GM23338 (cell line): ENCODE measurements around the gene TSTD2. TPM values are rescaled to one million over a fixed set of nuclear protein-coding genes. Genes with fewer than 3 reads are reported as not detected.

Experiments
- ATAC-seq: fragments of 200-7000 bp; cut with Tn5 transposase; 3 replicates; pipeline ENCODE4 v1.9.1; 2020
- DNase-seq: peaks from one replicate; pipeline ENCODE4 v3.0.0-alpha.2; 2015; ENCODE audit warnings: low spot score
- H2AFZ ChIP-seq: fragments of 200-600 bp; sonication (generic); 2 replicates; pipeline ENCODE4 v1.8.0; 2016; ENCODE audit warnings: antibody characterized with exemption, mild to moderate bottlenecking, moderate library complexity
- H3F3A ChIP-seq: fragments of 200-600 bp; sonication (generic); replicated peaks from 2 replicates; pipeline ENCODE4 v1.8.0; 2017; ENCODE audit warnings: antibody characterized with exemption, mixed run types, low read depth
- H3K27ac ChIP-seq: fragments of 200-600 bp; sonication (generic); 2 replicates; pipeline ENCODE4 v1.6.1; 2016; ENCODE audit warnings: low read depth
- H3K27me3 ChIP-seq: fragments of 200-600 bp; sonication (generic); 2 replicates; pipeline ENCODE4 v1.8.0; 2016; ENCODE audit warnings: mild to moderate bottlenecking, mixed run types, moderate library complexity; ENCODE audit not compliant: insufficient read depth
- H3K36me3 ChIP-seq: fragments of 200-600 bp; sonication (generic); 2 replicates; pipeline ENCODE4 v1.8.0; 2016; ENCODE audit warnings: mild to moderate bottlenecking; ENCODE audit not compliant: insufficient read depth
- H3K4me1 ChIP-seq: fragments of 200-600 bp; sonication (generic); 2 replicates; pipeline ENCODE4 v1.8.0; 2016; ENCODE audit warnings: mild to moderate bottlenecking, moderate library complexity; ENCODE audit not compliant: insufficient read depth
- H3K4me2 ChIP-seq: fragments of 200-600 bp; sonication (generic); 2 replicates; pipeline ENCODE4 v1.7.1; 2017; ENCODE audit warnings: mixed run types
- H3K4me3 ChIP-seq: fragments of 200-600 bp; sonication (generic); 2 replicates; pipeline ENCODE4 v1.6.1; 2016; ENCODE audit warnings: mixed run types
- H3K79me2 ChIP-seq: fragments of 200-600 bp; sonication (generic); replicated peaks from 2 replicates; pipeline ENCODE4 v1.8.0; 2017; ENCODE audit warnings: mild to moderate bottlenecking; ENCODE audit not compliant: insufficient read depth
- H3K9me2 ChIP-seq: fragments of 200-600 bp; sonication (generic); 2 replicates; pipeline ENCODE4 v1.8.0; 2017; ENCODE audit not compliant: insufficient read depth
- H4K20me1 ChIP-seq: fragments of 200-600 bp; sonication (generic); replicated peaks from 2 replicates; pipeline ENCODE4 v1.8.0; 2017; ENCODE audit warnings: mild to moderate bottlenecking; ENCODE audit not compliant: insufficient read depth
- H3K27ac Mint-ChIP-seq: 2 replicates; pipeline ENCODE4 v1.8.0; 2020; ENCODE audit warnings: inconsistent platforms, mild to moderate bottlenecking, moderate library complexity, mixed read lengths
- H3K27me3 Mint-ChIP-seq: 3 replicates; pipeline ENCODE4 v1.8.0; 2022; ENCODE audit warnings: low read depth, mild to moderate bottlenecking, moderate library complexity, mixed read lengths, inconsistent platforms; ENCODE audit not compliant: insufficient read depth, poor library complexity
- H3K36me3 Mint-ChIP-seq: 3 replicates; pipeline ENCODE4 v1.8.0; 2021; ENCODE audit warnings: low read depth, mild to moderate bottlenecking, inconsistent platforms, moderate library complexity, mixed read lengths
- H3K4me1 Mint-ChIP-seq: 3 replicates; pipeline ENCODE4 v1.8.0; 2020; ENCODE audit warnings: mild to moderate bottlenecking, inconsistent platforms, mixed read lengths
- H3K4me3 Mint-ChIP-seq: 3 replicates; pipeline ENCODE4 v1.8.0; 2021; ENCODE audit warnings: moderate library complexity, mild to moderate bottlenecking, inconsistent platforms, mixed read lengths
- H3K9me3 Mint-ChIP-seq: 3 replicates; pipeline ENCODE4 v1.8.0; 2020; ENCODE audit warnings: moderate library complexity, mild to moderate bottlenecking, inconsistent platforms, mixed read lengths
- CREB1 ChIP-seq: fragments of 250-450 bp; sonication (Bioruptor Pico); IDR thresholded peaks from 2 replicates; pipeline ENCODE4 v1.5.0; 2020; ENCODE audit warnings: low read depth, mild to moderate bottlenecking, moderate library complexity
- CTCF ChIP-seq, 2 experiments: fragments of 200-600 bp in 1 of 2; sonication (generic) in 1 of 2; conservative IDR thresholded peaks; 2 replicates each; pipeline versions ENCODE4 v1.5.1 to v1.6.1; 2016 to 2017; ENCODE audit warnings: antibody characterized with exemption in 2 of 2, low read depth in 2 of 2, mild to moderate bottlenecking in 2 of 2, moderate library complexity in 1 of 2
- ETS1 ChIP-seq: IDR thresholded peaks from 2 replicates; pipeline ENCODE4 v1.6.1; 2016; ENCODE audit warnings: antibody characterized with exemption
- EZH2 ChIP-seq: fragments of 200-600 bp; sonication (generic); IDR thresholded peaks from one replicate; pipeline ENCODE4 v1.8.0; 2017; ENCODE audit warnings: antibody characterized with exemption, mild to moderate bottlenecking, low read depth; ENCODE audit not compliant: unreplicated experiment
- EZH2phosphoT487 ChIP-seq: fragments of 200-600 bp; sonication (generic); IDR thresholded peaks from one replicate; pipeline ENCODE4 v1.8.1; 2018; ENCODE audit warnings: antibody characterized with exemption; ENCODE audit not compliant: unreplicated experiment
- JUNB ChIP-seq: IDR thresholded peaks from one replicate; pipeline ENCODE4 v1.6.1; 2016; ENCODE audit warnings: antibody characterized with exemption; ENCODE audit not compliant: unreplicated experiment
- NANOG ChIP-seq: IDR thresholded peaks from 2 replicates; pipeline ENCODE4 v1.6.1; 2016; ENCODE audit warnings: antibody characterized with exemption, borderline replicate concordance
- POLR2AphosphoS5 ChIP-seq: IDR thresholded peaks from 2 replicates; pipeline ENCODE4 v1.6.1; 2016; ENCODE audit warnings: antibody characterized with exemption, low read depth
- REST ChIP-seq: IDR thresholded peaks from one replicate; pipeline ENCODE4 v1.6.1; 2018; ENCODE audit warnings: antibody characterized with exemption; ENCODE audit not compliant: unreplicated experiment
- STAT1 ChIP-seq: IDR thresholded peaks from one replicate; pipeline ENCODE4 v1.6.1; 2016; ENCODE audit warnings: antibody characterized with exemption; ENCODE audit not compliant: unreplicated experiment
- ZNF114 ChIP-seq: fragments of 250-450 bp; sonication (Bioruptor Pico); IDR thresholded peaks from 2 replicates; pipeline ENCODE4 v1.5.0; 2020; ENCODE audit warnings: mild to moderate bottlenecking, moderate library complexity
- ZNF331 ChIP-seq: fragments of 250-450 bp; sonication (Bioruptor Pico); IDR thresholded peaks from 2 replicates; pipeline ENCODE4 v1.5.0; 2020; ENCODE audit warnings: low read depth, mild to moderate bottlenecking, moderate library complexity
- ZNF462 ChIP-seq: fragments of 250-450 bp; sonication (Bioruptor Pico); IDR thresholded peaks from 2 replicates; pipeline ENCODE4 v1.5.0; 2020; ENCODE audit warnings: mild to moderate bottlenecking, moderate library complexity
- polyA plus RNA-seq: library from polyadenylated mRNA; unstranded; fragments of >200 nt; fragmentation: Nextera tagmentation; extraction: Ambion mirVana; gene quantifications from 2 replicates; pipeline ENCODE4 v1.2.1, GENCODE V29; 2016
- total RNA-seq: library from RNA; depleted of rRNA; stranded (reverse); fragments of >200 nt; shearing (Covaris generic); gene quantifications from 2 replicates; pipeline ENCODE4 v1.2.3, GENCODE V29; 2014

TSTD2 gene
- total and polyA plus RNA-seq, 2 experiments from 2014 or later = 8.5 to 21.8 TPM

- Histone ChIP-seq H3K4me1 (peaks cover 15% of the 10 kb centered on the region), H3K9me2 (no peaks in the 10 kb centered on the region), H3K4me2 (no peak overlapping the region), H3F3A (no peaks in the 10 kb centered on the region), H3K4me3 (no peak overlapping the region), H3K27me3 (no peaks in the 10 kb centered on the region), H3K36me3 (no peaks in the 10 kb centered on the region), H3K27ac (no peak overlapping the region), H4K20me1 (no peaks in the 10 kb centered on the region), H2AFZ (peak overlapping the region; percentile 60; the same call in 1 of the 2 replicates), H3K79me2 (no peaks in the 10 kb centered on the region)
- DNase-seq (no peak), ATAC-seq (no peak)
- TF ChIP-seq CTCF (conservative IDR thresholded peaks at IDR 0.05; ENCODE audit: low read depth in 2 of 2) = no peak
- no peak for TF ChIP-seq CREB1 (CRISPR knock-in tag)
- TF ChIP-seq NANOG = no peak
- TF ChIP-seq ETS1 = no peak
- TF ChIP-seq ZNF331 (CRISPR knock-in tag) = no peak
- no peak for TF ChIP-seq ZNF462 (CRISPR knock-in tag)
- no peak for TF ChIP-seq EZH2phosphoT487
- no peak for TF ChIP-seq EZH2
- TF ChIP-seq JUNB = no peak
- no peak for TF ChIP-seq REST
- TF ChIP-seq POLR2AphosphoS5 = no peak
- TF ChIP-seq ZNF114 (CRISPR knock-in tag) = no peak
- TF ChIP-seq STAT1 = no peak
- Mint-ChIP-seq H3K36me3 (no peaks in the 10 kb centered on the region), H3K9me3 (no peaks in the 10 kb centered on the region), H3K4me3 (no peak overlapping the region), H3K27ac (no peak overlapping the region), H3K27me3 (peaks cover 15% of the 10 kb centered on the region), H3K4me1 (peaks cover 18% of the 10 kb centered on the region)
Observed at GRCh38 chr9:97554566-97555075, 78.5 kb downstream of the TSTD2 start.
